Activated naive CD8-positive, alpha-beta T cell treated with anti-CD3 and anti-CD28 coated beads for 36 hours (primary cell): ENCODE results near the gene EPB41L3. TPM values are rescaled to one million over a fixed set of nuclear protein-coding genes. Genes with fewer than 3 reads are reported as not detected.
"Not testable (repeated sequence)": the region's sequence is repeated elsewhere in the genome, so short reads cannot be mapped to it uniquely, and the experiment has no call there.

Source experiments
- DNase-seq: peaks from one replicate; pipeline ENCODE4 v3.0.0; 2021
- H3K27ac Mint-ChIP-seq: one replicate; pipeline ENCODE4 v1.8.0; 2022; ENCODE audit warnings: mild to moderate bottlenecking, moderate library complexity, mixed read lengths
- H3K27me3 Mint-ChIP-seq: one replicate; pipeline ENCODE4 v1.8.0; 2022; ENCODE audit warnings: mild to moderate bottlenecking, mixed read lengths
- H3K36me3 Mint-ChIP-seq: one replicate; pipeline ENCODE4 v1.8.0; 2021; ENCODE audit warnings: mild to moderate bottlenecking, mixed read lengths
- H3K4me1 Mint-ChIP-seq: one replicate; pipeline ENCODE4 v1.8.0; 2021; ENCODE audit warnings: mixed read lengths
- H3K4me3 Mint-ChIP-seq: one replicate; pipeline ENCODE4 v1.8.0; 2022; ENCODE audit warnings: mild to moderate bottlenecking, moderate library complexity, mixed read lengths
- H3K9me3 Mint-ChIP-seq: one replicate; pipeline ENCODE4 v1.8.0; 2022; ENCODE audit warnings: mixed read lengths
- total RNA-seq, 2 experiments: library from RNA; stranded (reverse); gene quantifications; one replicate each; pipeline ENCODE4 v1.2.3, GENCODE V29; 2021

The EPB41L3 gene
- total RNA-seq, 2 experiments from 2014 or later = 0.80 to 1.1 TPM

- DNase-seq = no peak
- peaks cover 6% of the 10 kb centered on the region for H3K9me3 Mint-ChIP-seq
- H3K4me1 Mint-ChIP-seq = no peaks in the 10 kb centered on the region
- H3K4me3 Mint-ChIP-seq = no peak overlapping the region
- H3K27me3 Mint-ChIP-seq = no peaks in the 10 kb centered on the region
- H3K27ac Mint-ChIP-seq = no peak overlapping the region
- H3K36me3 Mint-ChIP-seq = no peaks in the 10 kb centered on the region
Observed at GRCh38 chr18:5490753-5491480, 52.9 kb downstream of the EPB41L3 start.

DNA sequence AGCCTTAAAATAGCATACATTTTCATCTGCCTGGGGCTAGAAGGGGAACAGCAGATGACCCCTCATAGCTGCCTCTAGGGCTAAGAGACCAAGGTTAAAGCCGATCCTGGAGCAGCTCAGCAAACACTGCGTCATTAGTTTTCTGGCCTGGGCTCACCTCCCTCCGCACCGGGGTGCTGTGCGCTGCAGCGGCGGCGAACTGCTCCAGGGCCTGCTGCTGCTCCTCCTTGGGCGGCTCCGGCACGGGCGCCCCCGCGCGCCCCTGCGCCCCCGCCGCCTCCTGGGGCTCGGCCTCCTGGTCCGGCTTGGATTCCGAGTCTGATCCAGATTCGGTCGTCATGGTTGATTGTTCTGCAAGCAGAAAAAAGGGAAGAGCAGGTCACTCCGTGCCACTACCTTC lies 55.0 kb downstream of the EPB41L3 start:
- H3K4me3 Mint-ChIP-seq = no peak overlapping the region
- H3K9me3 Mint-ChIP-seq = peaks cover 12% of the 10 kb centered on the region
- no peak overlapping the region for H3K27ac Mint-ChIP-seq
- H3K36me3 Mint-ChIP-seq = no peaks in the 10 kb centered on the region
- no peaks in the 10 kb centered on the region for H3K27me3 Mint-ChIP-seq
- DNase-seq = no peak
- H3K4me1 Mint-ChIP-seq = no peaks in the 10 kb centered on the region

GRCh38 chr18:5488044-5488443 lies 55.8 kb downstream of the EPB41L3 start:
- not testable (repeated sequence) for H3K4me3 Mint-ChIP-seq, H3K4me1 Mint-ChIP-seq, DNase-seq, H3K36me3 Mint-ChIP-seq, H3K27ac Mint-ChIP-seq, H3K27me3 Mint-ChIP-seq
- peaks cover 12% of the 10 kb centered on the region for H3K9me3 Mint-ChIP-seq

GRCh38 chr18:5484526-5484925 lies 59.3 kb downstream of the EPB41L3 start:
- no peak overlapping the region for H3K4me3 Mint-ChIP-seq
- peaks cover 2% of the 10 kb centered on the region for H3K36me3 Mint-ChIP-seq
- H3K9me3 Mint-ChIP-seq = peaks cover 19% of the 10 kb centered on the region
- no peak overlapping the region for H3K27ac Mint-ChIP-seq
- H3K27me3 Mint-ChIP-seq = peaks cover 12% of the 10 kb centered on the region
- no peaks in the 10 kb centered on the region for H3K4me1 Mint-ChIP-seq
- DNase-seq = no peak

DNA sequence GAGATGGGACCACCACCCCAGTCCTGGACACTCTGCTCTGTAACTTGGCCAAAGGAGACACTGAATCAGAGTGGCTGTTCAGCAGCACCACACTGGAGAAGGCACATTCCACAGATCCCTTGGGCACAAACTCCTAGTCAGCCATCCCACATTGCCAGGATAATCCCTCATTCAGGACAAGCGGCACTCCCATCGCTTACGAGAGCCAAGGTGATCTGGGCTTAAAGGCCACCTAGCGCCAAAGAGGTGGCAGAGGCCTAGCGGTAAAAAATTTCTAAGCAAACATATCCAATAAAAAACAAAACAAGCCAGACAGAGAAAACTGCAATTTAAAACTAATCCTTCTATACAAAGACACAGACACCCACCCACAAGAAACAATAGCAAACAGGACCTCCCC lies 62.2 kb downstream of the EPB41L3 start:
- Mint-ChIP-seq H3K36me3 (peaks cover 2% of the 10 kb centered on the region), H3K9me3 (peaks cover 16% of the 10 kb centered on the region), H3K27ac (no peak overlapping the region), H3K27me3 (peaks cover 17% of the 10 kb centered on the region), H3K4me1 (no peaks in the 10 kb centered on the region), H3K4me3 (no peak overlapping the region)
- no peak for DNase-seq

GRCh38 chr18:5478261-5478660 lies 65.5 kb downstream of the EPB41L3 start:
- Mint-ChIP-seq H3K9me3 (peaks cover 7% of the 10 kb centered on the region), H3K27ac (no peak overlapping the region)
- DNase-seq = no peak

GRCh38 chr18:5476961-5477800 lies 66.6 kb downstream of the EPB41L3 start:
- no peak overlapping the region for H3K4me3 Mint-ChIP-seq
- no peaks in the 10 kb centered on the region for H3K4me1 Mint-ChIP-seq
- peaks cover 1% of the 10 kb centered on the region for H3K36me3 Mint-ChIP-seq
- no peak overlapping the region for H3K27ac Mint-ChIP-seq
- peaks cover 6% of the 10 kb centered on the region for H3K9me3 Mint-ChIP-seq
- H3K27me3 Mint-ChIP-seq = peaks cover 17% of the 10 kb centered on the region
- no peak for DNase-seq

More at GRCh38 chr18:5478261-5478660, 65.5 kb downstream of the EPB41L3 start:
- Mint-ChIP-seq H3K4me3 (no peak overlapping the region), H3K27me3 (peaks cover 17% of the 10 kb centered on the region), H3K36me3 (peaks cover 2% of the 10 kb centered on the region), H3K4me1 (no peaks in the 10 kb centered on the region)

GRCh38 chr18:5475267-5475666 lies 68.5 kb downstream of the EPB41L3 start:
- no peaks in the 10 kb centered on the region for H3K9me3 Mint-ChIP-seq
- H3K27me3 Mint-ChIP-seq = peaks cover 9% of the 10 kb centered on the region
- H3K27ac Mint-ChIP-seq = no peak overlapping the region
- H3K4me3 Mint-ChIP-seq = no peak overlapping the region
- no peaks in the 10 kb centered on the region for H3K36me3 Mint-ChIP-seq
- no peaks in the 10 kb centered on the region for H3K4me1 Mint-ChIP-seq
- no peak for DNase-seq

- Mint-ChIP-seq H3K4me3 (no peak overlapping the region), H3K4me1 (no peaks in the 10 kb centered on the region), H3K9me3 (no peaks in the 10 kb centered on the region), H3K36me3 (no peaks in the 10 kb centered on the region), H3K27me3 (peaks cover 4% of the 10 kb centered on the region), H3K27ac (no peak overlapping the region)
- DNase-seq = no peak
Observed at GRCh38 chr18:5469340-5469739, 74.5 kb downstream of the EPB41L3 start.

DNA sequence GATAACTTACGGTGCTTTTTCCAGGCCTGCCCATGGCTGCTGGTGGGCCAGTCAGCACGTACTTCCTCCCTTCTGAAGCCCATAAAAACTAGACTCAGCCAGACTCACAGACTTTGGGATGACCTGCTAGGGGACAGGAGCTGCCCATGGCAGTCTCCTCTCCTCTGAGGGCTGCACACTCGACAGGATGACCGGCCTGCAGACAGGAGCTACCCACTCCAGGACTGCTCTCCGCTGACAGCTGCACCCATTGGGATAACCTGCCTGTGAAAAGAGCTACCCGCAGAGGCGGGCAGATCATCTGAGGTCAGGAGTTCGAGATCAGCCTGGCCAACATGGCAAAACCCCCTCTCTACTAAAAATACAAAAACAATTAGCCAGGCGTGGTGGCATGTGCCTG lies 75.4 kb downstream of the EPB41L3 start:
- Mint-ChIP-seq H3K27ac (no peak overlapping the region), H3K27me3 (no peaks in the 10 kb centered on the region), H3K4me3 (no peak overlapping the region), H3K4me1 (no peaks in the 10 kb centered on the region), H3K9me3 (no peaks in the 10 kb centered on the region), H3K36me3 (no peaks in the 10 kb centered on the region)
- DNase-seq = no peak

DNA sequence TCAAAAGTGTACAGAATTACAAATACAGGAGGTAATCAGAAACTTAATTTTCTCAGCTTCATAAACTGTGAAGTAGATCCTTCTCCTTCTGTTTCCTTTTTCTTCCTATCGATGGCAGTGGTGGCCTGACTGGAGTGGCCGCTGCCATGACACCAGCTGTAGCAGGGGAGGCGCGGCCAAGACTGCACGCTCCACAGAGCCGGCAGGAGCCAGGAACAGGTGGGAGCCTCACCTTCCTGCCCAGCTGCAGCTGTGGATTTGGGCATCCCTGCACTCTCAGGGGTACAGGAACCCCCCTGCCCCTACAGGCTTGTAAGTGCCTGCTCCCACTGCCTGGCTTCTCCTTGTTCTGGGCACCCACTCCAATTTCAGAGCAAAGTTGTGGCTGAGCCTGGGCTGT lies 76.1 kb downstream of the EPB41L3 start:
- H3K27me3 Mint-ChIP-seq = no peaks in the 10 kb centered on the region
- H3K4me1 Mint-ChIP-seq = no peaks in the 10 kb centered on the region
- no peak for DNase-seq
- H3K36me3 Mint-ChIP-seq = no peaks in the 10 kb centered on the region
- no peak overlapping the region for H3K4me3 Mint-ChIP-seq
- no peaks in the 10 kb centered on the region for H3K9me3 Mint-ChIP-seq
- H3K27ac Mint-ChIP-seq = no peak overlapping the region

DNA sequence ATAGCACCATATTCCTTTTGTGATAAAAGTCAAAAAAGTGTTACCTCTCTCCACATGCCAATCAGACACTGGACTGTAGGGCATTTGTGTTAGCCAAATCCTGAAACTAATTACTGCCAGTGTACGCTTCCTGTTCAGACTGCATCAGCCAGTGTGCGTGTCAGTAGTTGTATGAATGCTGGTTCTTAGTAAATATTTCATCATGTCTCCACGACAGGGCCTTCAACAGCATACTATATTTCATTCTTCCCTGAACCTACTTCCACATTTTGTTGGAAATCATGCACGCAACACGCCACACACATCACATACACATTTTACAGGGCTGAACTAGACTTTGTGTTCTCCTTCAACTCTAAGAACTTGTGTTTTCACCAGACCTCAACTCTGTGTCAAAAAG lies 77.5 kb downstream of the EPB41L3 start:
- no peaks in the 10 kb centered on the region for H3K4me1 Mint-ChIP-seq
- no peaks in the 10 kb centered on the region for H3K27me3 Mint-ChIP-seq
- H3K27ac Mint-ChIP-seq = no peak overlapping the region
- H3K4me3 Mint-ChIP-seq = no peak overlapping the region
- H3K9me3 Mint-ChIP-seq = no peaks in the 10 kb centered on the region
- H3K36me3 Mint-ChIP-seq = no peaks in the 10 kb centered on the region
- DNase-seq = no peak

- Mint-ChIP-seq H3K9me3 (no peaks in the 10 kb centered on the region), H3K4me3 (no peak overlapping the region), H3K4me1 (no peaks in the 10 kb centered on the region), H3K36me3 (no peaks in the 10 kb centered on the region), H3K27ac (no peak overlapping the region), H3K27me3 (no peaks in the 10 kb centered on the region)
- no peak for DNase-seq
Observed at GRCh38 chr18:5464251-5464650, 79.5 kb downstream of the EPB41L3 start.

GRCh38 chr18:5463831-5464230 lies 80.0 kb downstream of the EPB41L3 start:
- H3K36me3 Mint-ChIP-seq = no peaks in the 10 kb centered on the region
- no peak overlapping the region for H3K4me3 Mint-ChIP-seq
- H3K27me3 Mint-ChIP-seq = no peaks in the 10 kb centered on the region
- H3K27ac Mint-ChIP-seq = no peak overlapping the region
- H3K4me1 Mint-ChIP-seq = no peaks in the 10 kb centered on the region
- H3K9me3 Mint-ChIP-seq = no peaks in the 10 kb centered on the region
- no peak for DNase-seq

- no peak overlapping the region for H3K27ac Mint-ChIP-seq
- DNase-seq = no peak
- no peaks in the 10 kb centered on the region for H3K27me3 Mint-ChIP-seq
- no peaks in the 10 kb centered on the region for H3K36me3 Mint-ChIP-seq
- H3K9me3 Mint-ChIP-seq = no peaks in the 10 kb centered on the region
- H3K4me3 Mint-ChIP-seq = no peak overlapping the region
- H3K4me1 Mint-ChIP-seq = no peaks in the 10 kb centered on the region
Observed at GRCh38 chr18:5463390-5463789, 80.4 kb downstream of the EPB41L3 start.

DNA sequence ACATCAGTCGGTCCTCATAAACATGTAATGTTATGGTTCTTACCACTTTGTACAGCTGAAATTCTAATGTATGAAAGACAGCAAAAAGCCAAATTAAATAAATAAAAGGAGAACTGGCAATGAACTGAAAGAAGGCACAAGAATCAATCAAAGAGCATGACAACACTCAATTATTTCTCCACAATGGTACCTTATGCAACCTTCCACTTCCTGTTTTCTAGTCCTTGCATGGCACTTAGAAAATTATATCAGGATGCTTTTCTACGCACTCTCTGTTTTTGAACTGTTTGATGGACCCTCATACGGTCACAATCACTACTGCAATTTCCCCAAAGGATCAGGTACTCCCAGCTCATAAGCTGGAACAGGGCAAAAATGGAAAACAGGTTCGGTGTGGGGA lies 81.6 kb downstream of the EPB41L3 start:
- DNase-seq = no peak
- Mint-ChIP-seq H3K4me1 (peaks cover 4% of the 10 kb centered on the region), H3K36me3 (no peaks in the 10 kb centered on the region), H3K9me3 (no peaks in the 10 kb centered on the region), H3K4me3 (no peak overlapping the region), H3K27me3 (no peaks in the 10 kb centered on the region), H3K27ac (no peak overlapping the region)
